HCT116 (cell line): ENCODE data around the gene PPP1R16B. TPM values are rescaled to one million over a fixed set of nuclear protein-coding genes. Genes with fewer than 3 reads are reported as not detected.

ENCODE experiments used
- ATAC-seq: fragments of 200-7000 bp; cut with Tn5 transposase; 2 replicates; pipeline ENCODE4 v1.9.1; 2020; ENCODE audit warnings: mild to moderate bottlenecking, moderate library complexity
- BruUV-seq: library from RNA; stranded (reverse); fragments of 400-500 nt; replicated peaks from 2 replicates; lab custom pipeline; 2021; lab: Mats Ljungman, UMichigan
- CTCF ChIA-PET: fragments of 300-600 bp; sonication (Branson Sonifier 250); formaldehyde crosslinking; loops from one replicate; lab custom pipeline; 2021; ENCODE audit warnings: antibody characterized with exemption; lab: Charles Lee
- POLR2A ChIA-PET: fragments of 300-600, 350-600 bp; sonication (Branson Sonifier 250); formaldehyde crosslinking; loops from one replicate; lab custom pipeline; 2021; ENCODE audit warnings: antibody characterized with exemption; lab: Charles Lee
- RAD21 ChIA-PET, 2 experiments: fragments of 300-600 bp; sonication (Branson Sonifier 250); formaldehyde crosslinking; loops; one replicate each; lab custom pipeline; 2023; ENCODE audit warnings: low total read pairs in 2 of 2; ENCODE audit not compliant: uncharacterized antibody in 2 of 2, unreplicated experiment in 2 of 2, low non-redundant PET in 1 of 2; lab: Charles Lee
- DNase-seq: peaks from one replicate; pipeline ENCODE4 v3.0.0-alpha.2; 2010; ENCODE audit warnings: low read depth, low spot score
- H2AFZ ChIP-seq: fragments of 200-600 bp; shearing (Covaris generic), sonication (generic); 2 replicates; pipeline ENCODE4 v1.6.1; 2017; ENCODE audit warnings: low read depth, mixed run types, mixed read lengths, antibody characterized with exemption, low read length; ENCODE audit not compliant: poor library complexity, severe bottlenecking
- H3K27ac ChIP-seq: 2 replicates; pipeline ENCODE4 v1.5.1; 2012; ENCODE audit warnings: low read depth, low read length
- H3K27me3 ChIP-seq: fragments of 200-600 bp; sonication (generic); 2 replicates; pipeline ENCODE4 v1.6.1; 2016; ENCODE audit warnings: mixed run types, low read length, mixed read lengths; ENCODE audit not compliant: insufficient read depth
- H3K36me3 ChIP-seq, 2 experiments: fragments of 200-500 bp in 1 of 2; fragments of 200-600 bp in 1 of 2; sonication (Bioruptor generic) in 1 of 2; sonication (generic) in 1 of 2; 2 replicates each; pipeline versions ENCODE4 v1.5.1 to v1.6.1; 2014 to 2016; ENCODE audit warnings: low read length in 2 of 2, inconsistent platforms in 1 of 2, mixed read lengths in 1 of 2, mixed run types in 1 of 2; ENCODE audit not compliant: insufficient read depth in 2 of 2, control insufficient read depth in 1 of 2
- H3K4me1 ChIP-seq, 2 experiments: fragments of 200-600 bp in 1 of 2; sonication (generic) in 1 of 2; 2 replicates each; pipeline versions ENCODE4 v1.5.1 to v1.6.1; 2012 to 2017; ENCODE audit warnings: low read length in 2 of 2, inconsistent platforms in 1 of 2, mild to moderate bottlenecking in 1 of 2, mixed read lengths in 1 of 2, mixed run types in 1 of 2, moderate library complexity in 1 of 2; ENCODE audit not compliant: insufficient read depth in 2 of 2, control insufficient read depth in 1 of 2
- H3K4me2 ChIP-seq: fragments of 200-600 bp; sonication (generic); 2 replicates; pipeline ENCODE4 v1.6.1; 2017; ENCODE audit warnings: mixed run types, low read length, mixed read lengths
- H3K4me3 ChIP-seq, 2 experiments: fragments of 200-600 bp in 1 of 2; sonication (generic) in 1 of 2; replicated peaks in 1 of 2; 2 replicates each; pipeline ENCODE4 v1.5.1; 2011 to 2016; ENCODE audit warnings: low read length in 2 of 2, control low read depth in 1 of 2, low read depth in 1 of 2, mild to moderate bottlenecking in 1 of 2, mixed read lengths in 1 of 2, mixed run types in 1 of 2
- H3K79me2 ChIP-seq: fragments of 200-600 bp; sonication (generic); 2 replicates; pipeline ENCODE4 v1.6.1; 2017; ENCODE audit warnings: mild to moderate bottlenecking, mixed run types, low read length, moderate library complexity, mixed read lengths; ENCODE audit not compliant: insufficient read depth
- H3K9ac ChIP-seq: fragments of 200-600 bp; sonication (generic); 2 replicates; pipeline ENCODE4 v1.6.1; 2016; ENCODE audit warnings: low read length, mixed read lengths
- H3K9me2 ChIP-seq: fragments of 200-600 bp; sonication (generic), shearing (Covaris generic); 2 replicates; pipeline ENCODE4 v1.6.1; 2017; ENCODE audit warnings: mixed run types, mild to moderate bottlenecking, moderate library complexity; ENCODE audit not compliant: insufficient read depth
- H3K9me3 ChIP-seq, 2 experiments: fragments of 200-500 bp in 1 of 2; fragments of 200-600 bp in 1 of 2; sonication (Bioruptor generic) in 1 of 2; sonication (generic) in 1 of 2; 2 replicates each; pipeline ENCODE4 v1.6.1; 2014 to 2017; ENCODE audit warnings: low read length in 2 of 2, mixed read lengths in 2 of 2, inconsistent platforms in 1 of 2, low read depth in 1 of 2, mild to moderate bottlenecking in 1 of 2, mixed run types in 1 of 2, moderate library complexity in 1 of 2; ENCODE audit not compliant: control insufficient read depth in 1 of 2, insufficient read depth in 1 of 2
- H4K20me1 ChIP-seq: fragments of 200-600 bp; sonication (generic), shearing (Covaris generic); 2 replicates; pipeline ENCODE4 v1.6.1; 2017; ENCODE audit warnings: mixed run types, mild to moderate bottlenecking, moderate library complexity; ENCODE audit not compliant: insufficient read depth
- EGR1 ChIP-seq: IDR thresholded peaks from 2 replicates; pipeline ENCODE4 v1.6.1; 2012; ENCODE audit warnings: low read depth
- FOSL1 ChIP-seq: IDR thresholded peaks from 2 replicates; pipeline ENCODE4 v1.6.1; 2012; ENCODE audit warnings: low read depth
- POLR2AphosphoS5 ChIP-seq: IDR thresholded peaks from 2 replicates; pipeline ENCODE4 v1.6.1; 2011; ENCODE audit warnings: mild to moderate bottlenecking, low read depth, low read length, moderate library complexity
- SIN3A ChIP-seq: IDR thresholded peaks from 2 replicates; pipeline ENCODE4 v1.6.1; 2012; ENCODE audit warnings: low read depth
- SP1 ChIP-seq: IDR thresholded peaks from 2 replicates; pipeline ENCODE4 v1.6.1; 2012; ENCODE audit warnings: low read depth
- SRF ChIP-seq: IDR thresholded peaks from 2 replicates; pipeline ENCODE4 v1.6.1; 2012; ENCODE audit warnings: low read depth
- YY1 ChIP-seq: IDR thresholded peaks from 2 replicates; pipeline ENCODE4 v1.6.1; 2011; ENCODE audit warnings: low read length, low read depth, moderate library complexity, mild to moderate bottlenecking; ENCODE audit not compliant: insufficient replicate concordance; ENCODE audit errors: extremely low read depth
- ZNF274 ChIP-seq: fragments of 200-500 bp; sonication (Bioruptor generic); IDR thresholded peaks from 2 replicates; pipeline ENCODE4 v1.6.1; 2014; ENCODE audit warnings: mild to moderate bottlenecking, low read depth, low read length, inconsistent platforms
- intact Hi-C: fragments of 100-400 bp; cut with micrococcal nuclease; formaldehyde crosslinking; loops from 2 replicates; pipeline ENCODE4 v1.10.0; 2022
- total RNA-seq: library from RNA; stranded (reverse); gene quantifications from one replicate; pipeline ENCODE4 v1.2.1, GENCODE V29; 2021; ENCODE audit not compliant: unreplicated experiment
- TF ChIP-seq, protein P1 (sequence below): IDR thresholded peaks from 2 replicates; pipeline ENCODE4 v1.6.1; 2011; ENCODE audit warnings: mild to moderate bottlenecking, low read length, moderate library complexity; ENCODE audit not compliant: insufficient replicate concordance; ENCODE audit errors: extremely low read depth
- TF ChIP-seq, protein P2 (sequence below): IDR thresholded peaks from 2 replicates; pipeline ENCODE4 v1.6.1; 2012
- TF ChIP-seq, protein P3 (sequence below), 3 experiments: fragments of 200-600 bp in 1 of 3; sonication (generic) in 1 of 3; IDR thresholded peaks in 2 of 3; conservative IDR thresholded peaks in 1 of 3; 2 replicates each; pipeline ENCODE4 v1.5.1; 2012 to 2017; ENCODE audit warnings: low read depth in 2 of 3, low read length in 2 of 3, antibody characterized with exemption in 1 of 3, borderline replicate concordance in 1 of 3, control low read depth in 1 of 3, mild to moderate bottlenecking in 1 of 3, mixed read lengths in 1 of 3, mixed run types in 1 of 3, moderate library complexity in 1 of 3; ENCODE audit not compliant: insufficient read depth in 1 of 3

Gene PPP1R16B
- total RNA-seq, 1 experiment from 2014 or later, result 0.52 TPM

DNA sequence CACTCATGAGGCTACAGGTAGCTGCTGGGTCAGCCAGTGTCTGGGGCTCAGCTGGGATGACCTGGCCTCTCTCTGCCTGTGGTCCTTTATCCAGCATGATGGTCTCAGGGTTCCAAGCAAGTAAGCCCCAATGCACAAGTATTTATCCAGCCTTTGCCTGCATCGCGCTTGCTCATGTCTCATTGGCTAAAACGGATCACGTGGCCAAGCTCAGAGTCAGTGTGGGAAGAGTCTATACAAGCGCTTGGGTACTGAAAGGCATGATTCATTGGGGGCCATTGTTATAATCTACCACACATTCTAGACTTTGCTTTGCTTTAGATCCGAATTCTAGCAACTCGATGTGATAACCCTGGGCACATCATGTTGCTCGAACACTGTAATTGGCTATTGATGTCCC is 48.3 kb downstream of the PPP1R16B start (continued):
- TF ChIP-seq, protein P1, sequence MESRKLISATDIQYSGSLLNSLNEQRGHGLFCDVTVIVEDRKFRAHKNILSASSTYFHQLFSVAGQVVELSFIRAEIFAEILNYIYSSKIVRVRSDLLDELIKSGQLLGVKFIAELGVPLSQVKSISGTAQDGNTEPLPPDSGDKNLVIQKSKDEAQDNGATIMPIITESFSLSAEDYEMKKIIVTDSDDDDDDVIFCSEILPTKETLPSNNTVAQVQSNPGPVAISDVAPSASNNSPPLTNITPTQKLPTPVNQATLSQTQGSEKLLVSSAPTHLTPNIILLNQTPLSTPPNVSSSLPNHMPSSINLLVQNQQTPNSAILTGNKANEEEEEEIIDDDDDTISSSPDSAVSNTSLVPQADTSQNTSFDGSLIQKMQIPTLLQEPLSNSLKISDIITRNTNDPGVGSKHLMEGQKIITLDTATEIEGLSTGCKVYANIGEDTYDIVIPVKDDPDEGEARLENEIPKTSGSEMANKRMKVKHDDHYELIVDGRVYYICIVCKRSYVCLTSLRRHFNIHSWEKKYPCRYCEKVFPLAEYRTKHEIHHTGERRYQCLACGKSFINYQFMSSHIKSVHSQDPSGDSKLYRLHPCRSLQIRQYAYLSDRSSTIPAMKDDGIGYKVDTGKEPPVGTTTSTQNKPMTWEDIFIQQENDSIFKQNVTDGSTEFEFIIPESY, result no peak
- TF ChIP-seq, protein P2, sequence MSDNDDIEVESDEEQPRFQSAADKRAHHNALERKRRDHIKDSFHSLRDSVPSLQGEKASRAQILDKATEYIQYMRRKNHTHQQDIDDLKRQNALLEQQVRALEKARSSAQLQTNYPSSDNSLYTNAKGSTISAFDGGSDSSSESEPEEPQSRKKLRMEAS, result no peak

DNA sequence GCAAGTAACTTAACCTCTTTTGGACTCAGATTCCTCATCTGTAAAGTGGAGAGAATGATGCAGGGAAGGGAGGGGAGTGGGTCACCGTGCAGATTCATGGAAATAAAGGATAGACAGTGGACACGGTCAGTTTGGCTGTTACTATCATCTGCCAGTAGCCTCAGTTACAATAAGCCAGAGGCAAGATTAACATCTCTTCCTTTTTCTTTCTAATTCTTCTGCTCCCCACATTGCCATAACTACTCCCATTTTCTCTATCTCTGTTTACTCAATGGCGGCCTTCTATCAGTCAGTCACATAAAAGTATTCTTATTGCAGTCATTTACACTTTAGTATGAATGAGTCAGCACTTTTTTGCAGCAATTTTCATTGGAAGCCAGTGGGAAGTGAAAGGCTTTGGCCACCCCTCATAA is 49.2 kb downstream of the PPP1R16B start:
- Histone ChIP-seq H3K4me2 (no peak overlapping the region), H3K79me2 (no peaks in the 10 kb centered on the region), H3K9me3 (no peaks in the 10 kb centered on the region), H3K9ac (no peak overlapping the region), H3K4me1 (peaks cover 0 to 9% of the 10 kb centered on the region in 2 experiments; a peak in 2 of 4 replicates), H3K36me3 (no peaks in the 10 kb centered on the region), H3K27ac (no peak overlapping the region), H2AFZ (peak overlapping the region; percentile 86), H3K4me3 (no peak overlapping the region), H4K20me1 (no peaks in the 10 kb centered on the region), H3K27me3 (no peaks in the 10 kb centered on the region), H3K9me2 (no peaks in the 10 kb centered on the region)
- DNase-seq (no peak), ATAC-seq (no peak)
- ChIA-PET RAD21 (no interaction called here), CTCF (no interaction called here), POLR2A (no interaction called here)
- intact Hi-C loops, result no loop called here
- BruUV-seq, result no TSS peak
- TF ChIP-seq FOSL1, result no peak
- TF ChIP-seq SP1, result no peak

DNA sequence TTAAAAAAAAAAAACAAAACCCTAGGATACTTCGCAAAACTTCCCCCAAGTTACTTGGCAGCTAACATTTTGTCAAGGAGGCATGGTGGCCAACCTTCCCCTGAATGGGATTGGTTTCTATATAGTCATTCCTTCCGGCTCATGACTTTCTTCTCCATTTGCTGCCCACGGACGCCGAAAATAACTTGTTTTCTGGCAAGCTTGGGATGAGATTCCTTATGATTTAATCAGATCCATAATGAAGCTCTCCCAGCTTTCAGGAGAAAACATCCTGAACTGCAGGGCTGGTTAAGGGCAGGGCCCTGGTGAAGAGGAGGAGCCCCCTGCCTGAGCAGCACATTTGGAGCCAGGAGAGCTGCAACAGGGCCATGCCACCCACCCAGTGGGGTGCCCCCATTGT is 49.9 kb downstream of the PPP1R16B start:
- ChIA-PET CTCF (no interaction called here), RAD21 (no interaction called here), POLR2A (no interaction called here)
- H3K36me3 ChIP-seq, result no peaks in the 10 kb centered on the region
- no peaks in the 10 kb centered on the region for H3K9me2 ChIP-seq
- H2AFZ ChIP-seq, result peak overlapping the region; percentile 86
- peak overlapping the region; percentile 20; the same call in 1 of the 2 replicates for H3K4me2 ChIP-seq
- DNase-seq, result no peak
- H3K27ac ChIP-seq, result no peak overlapping the region
- intact Hi-C loops, result no loop called here
- H3K79me2 ChIP-seq, result no peaks in the 10 kb centered on the region
- no peaks in the 10 kb centered on the region for H4K20me1 ChIP-seq
- H3K4me3 ChIP-seq, result no peak overlapping the region
- H3K27me3 ChIP-seq, result no peaks in the 10 kb centered on the region
- peaks cover 0 to 13% of the 10 kb centered on the region in 2 experiments; a peak in 2 of 4 replicates for H3K4me1 ChIP-seq
- no peak overlapping the region for H3K9ac ChIP-seq
- BruUV-seq, result no TSS peak
- no peak for ATAC-seq
- H3K9me3 ChIP-seq, result no peaks in the 10 kb centered on the region
- TF ChIP-seq, protein P3, sequence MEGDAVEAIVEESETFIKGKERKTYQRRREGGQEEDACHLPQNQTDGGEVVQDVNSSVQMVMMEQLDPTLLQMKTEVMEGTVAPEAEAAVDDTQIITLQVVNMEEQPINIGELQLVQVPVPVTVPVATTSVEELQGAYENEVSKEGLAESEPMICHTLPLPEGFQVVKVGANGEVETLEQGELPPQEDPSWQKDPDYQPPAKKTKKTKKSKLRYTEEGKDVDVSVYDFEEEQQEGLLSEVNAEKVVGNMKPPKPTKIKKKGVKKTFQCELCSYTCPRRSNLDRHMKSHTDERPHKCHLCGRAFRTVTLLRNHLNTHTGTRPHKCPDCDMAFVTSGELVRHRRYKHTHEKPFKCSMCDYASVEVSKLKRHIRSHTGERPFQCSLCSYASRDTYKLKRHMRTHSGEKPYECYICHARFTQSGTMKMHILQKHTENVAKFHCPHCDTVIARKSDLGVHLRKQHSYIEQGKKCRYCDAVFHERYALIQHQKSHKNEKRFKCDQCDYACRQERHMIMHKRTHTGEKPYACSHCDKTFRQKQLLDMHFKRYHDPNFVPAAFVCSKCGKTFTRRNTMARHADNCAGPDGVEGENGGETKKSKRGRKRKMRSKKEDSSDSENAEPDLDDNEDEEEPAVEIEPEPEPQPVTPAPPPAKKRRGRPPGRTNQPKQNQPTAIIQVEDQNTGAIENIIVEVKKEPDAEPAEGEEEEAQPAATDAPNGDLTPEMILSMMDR (IDR thresholded peaks at IDR 0.05 in 2 of 3, conservative IDR thresholded peaks at IDR 0.05 in 1 of 3; ENCODE audit: borderline replicate concordance in 1 of 3, insufficient read depth in 1 of 3, low read depth in 2 of 3, low read length in 2 of 3), result no peak
- TF ChIP-seq POLR2AphosphoS5 (no peak), SIN3A (no peak), ZNF274 (no peak), EGR1 (no peak), SP1 (no peak), YY1 (no peak), SRF (no peak)
